Spleen (tissue), 7 donors: Measurements from ENCODE around the gene ARHGAP6.

Experiments used
- CTCF ChIP-seq, 11 experiments: fragments of 200-600 bp in 7 of 11; fragments of 450-650 bp in 4 of 11; sonication (generic) in 4 of 11; IDR thresholded peaks in 8 of 11; conservative IDR thresholded peaks in 3 of 11; 1 replicate in 7 of 11; 2 replicates in 4 of 11; pipeline versions ENCODE4 v1.4.0 to v1.8.0; 2016 to 2021; ENCODE audit warnings: antibody characterized with exemption in 11 of 11, inconsistent platforms in 4 of 11, mild to moderate bottlenecking in 1 of 11
- POLR2AphosphoS5 ChIP-seq, 3 donors: sonication (generic); formaldehyde crosslinking; IDR thresholded peaks; one replicate each; pipeline ENCODE4 v1.5.1; 2017; ENCODE audit warnings: antibody characterized with exemption in 3 of 3
- donor health status: DM: no; HTN: no; CAD: no; lungs with moderate emphysema.
- donor health status: DM: no; HTN: no; CAD: no.
- donor health status: DM: no; HTN: no; CAD: no.

- no peak for TF ChIP-seq CTCF (IDR thresholded peaks at IDR 0.05 in 8 of 11, conservative IDR thresholded peaks at IDR 0.05 in 3 of 11)
- no peak for TF ChIP-seq POLR2AphosphoS5 (IDR thresholded peaks at IDR 0.05)
These were observed 408.0 kb downstream of the ARHGAP6 start for GRCh38 chrX:11257711-11258110.
